Pancreas (tissue), 10 donors: Measurements from ENCODE around the gene ZFP92. TPM values are rescaled to one million over a fixed set of nuclear protein-coding genes. Genes with fewer than 3 reads are reported as not detected.
A peak's percentile ranks its signal among the peaks of the same experiment; 100 is the strongest.

ENCODE experiments used
- ATAC-seq, 4 donors: fragments of 200-7000 bp; cut with Tn5 transposase; one replicate each; pipeline versions ENCODE4 v1.8.0 to v1.9.1; 2020; ENCODE audit warnings: mild to moderate bottlenecking in 4 of 4, moderate library complexity in 4 of 4
- DNase-seq, 6 donors: peaks; one replicate each; pipeline ENCODE4 v3.0.0-alpha.2; 2020
- FAIRE-seq: peaks from 2 replicates; lab custom pipeline; 2012; peaks lifted over from hg19 to GRCh38; lab: Jason Lieb, UNC
- H3K27ac ChIP-seq, 4 donors: fragments of 200-600 bp; sonication (generic); 1 replicate in 3 of 4; 2 replicates in 1 of 4; pipeline versions ENCODE4 v1.5.0 to v1.8.0; 2020
- H3K27me3 ChIP-seq, 4 donors: fragments of 200-600 bp; one replicate each; pipeline ENCODE4 v1.8.0; 2021
- H3K36me3 ChIP-seq, 3 donors: fragments of 200-600 bp; sonication (generic) in 1 of 3; one replicate each; pipeline versions ENCODE4 v1.5.0 to v1.8.0; 2020 to 2021
- H3K4me1 ChIP-seq, 3 donors: fragments of 200-600 bp; one replicate each; pipeline ENCODE4 v1.8.0; 2021
- H3K4me3 ChIP-seq, 4 donors: fragments of 200-600 bp; sonication (generic) in 2 of 4; one replicate each; pipeline versions ENCODE4 v1.5.0 to v1.8.0; 2020 to 2021
- H3K9me3 ChIP-seq, 4 donors: fragments of 200-600 bp; one replicate each; pipeline ENCODE4 v1.8.0; 2021
- CTCF ChIP-seq, 4 donors: fragments of 200-600 bp; sonication (generic) in 3 of 4; IDR thresholded peaks; one replicate each; pipeline versions ENCODE4 v1.5.0 to v1.8.0; 2021; ENCODE audit warnings: antibody characterized with exemption in 4 of 4
- WGBS, 2 donors: extraction: QIAGEN DNeasy Blood & Tissue Kit; methylation state at CpG; one replicate each; pipeline ENCODE4 v1.1.7; 2013; 5-methylcytosine and 5-hydroxymethylcytosine counted together
- intact Hi-C, 3 donors: fragments of 100-400 bp; cut with DNase I; formaldehyde crosslinking; loops; one replicate each; pipeline versions ENCODE4 v1.11.1 to v1.14.2; 2022
- polyA plus RNA-seq, 2 donors: library from polyadenylated mRNA; stranded (reverse); fragments of 200-250 nt; gene quantifications; one replicate each; pipeline ENCODE4 v1.2.3, GENCODE V29; 2013
- total RNA-seq, 6 donors: library from RNA; stranded (reverse); fragmentation: NEBNext Ultra II Directional in 4 of 6; extraction: Animal tissue kit (Norgen Biotek cat#: 25700) in 4 of 6; gene quantifications; one replicate each; pipeline versions ENCODE4 v1.2.1 to v1.2.4, GENCODE V29; 2021 to 2023
- donor health status: healthy with polysubstance abuse.
- donor health status: DM: no; HTN: no; CAD: no; lungs with moderate emphysema.
- donor health status: DM: no; HTN: no; CAD: no.
- donor health status: control.
- donor health status: control.
- donor health status: Bipolar disorder and iron deficiency.
- donor health status: DM: yes; HTN: yes; CAD: no.
- donor health status: DM: no; HTN: no; CAD: no.
- donor health status: DM: no; HTN: no; CAD: no.
- donor health status: DM: yes; HTN: yes; CAD: no.

Gene ZFP92
- total and polyA plus RNA-seq, 8 donors: 0.28 to 1.00 (median 0.41) TPM

GRCh38 chrX:153392642-153393321 lies 18.5 kb upstream of the ZFP92 start:
- H3K9me3 ChIP-seq: no peaks in the 10 kb centered on the region
- no peaks in the 10 kb centered on the region for H3K36me3 ChIP-seq
- H3K4me3 ChIP-seq: no peak overlapping the region
- no peak for FAIRE-seq
- no peak for TF ChIP-seq CTCF (IDR thresholded peaks at IDR 0.05)
- ATAC-seq: no peak
- intact Hi-C loops: no loop called here
- peak in 1 of 6 donors; percentile 36 for DNase-seq
- H3K27me3 ChIP-seq: no peaks in the 10 kb centered on the region
- H3K4me1 ChIP-seq: no peaks in the 10 kb centered on the region
- H3K27ac ChIP-seq: no peak overlapping the region
- WGBS, 2 donors: 83 to 90% methylated on average over 16 of the region's 16 CpGs

- TF ChIP-seq CTCF (IDR thresholded peaks at IDR 0.05): no peak
- Histone ChIP-seq H3K27me3 (peaks cover 0 to 3% (median 0%) of the 10 kb centered on the region in 4 donors), H3K27ac (no peak overlapping the region), H3K4me3 (no peak overlapping the region), H3K9me3 (no peaks in the 10 kb centered on the region), H3K36me3 (no peaks in the 10 kb centered on the region), H3K4me1 (no peaks in the 10 kb centered on the region)
- ATAC-seq: no peak
- DNase-seq: peak in 1 of 6 donors; percentile 12
- intact Hi-C loops: no loop called here
- 73% methylated on average over 13 of the region's 13 CpGs for WGBS, 2 donors
- FAIRE-seq: no peak
Measured at GRCh38 chrX:153394612-153395011, 16.7 kb upstream of the ZFP92 start.

GRCh38 chrX:153395613-153396319 lies 15.5 kb upstream of the ZFP92 start:
- H3K27ac ChIP-seq: no peak overlapping the region
- no peaks in the 10 kb centered on the region for H3K4me1 ChIP-seq
- peak in 1 of 6 donors; percentile 53 for DNase-seq
- no peak for FAIRE-seq
- TF ChIP-seq CTCF (IDR thresholded peaks at IDR 0.05): no peak
- H3K36me3 ChIP-seq: no peaks in the 10 kb centered on the region
- H3K27me3 ChIP-seq: peaks cover 0 to 4% (median 0%) of the 10 kb centered on the region in 4 donors
- WGBS, 2 donors: 85 to 88% methylated on average over 26 of the region's 26 CpGs
- intact Hi-C loops: no loop called here
- H3K9me3 ChIP-seq: no peaks in the 10 kb centered on the region
- no peak overlapping the region for H3K4me3 ChIP-seq
- ATAC-seq: no peak

GRCh38 chrX:153396320-153397195 lies 14.7 kb upstream of the ZFP92 start:
- no peaks in the 10 kb centered on the region for H3K4me1 ChIP-seq
- ATAC-seq (no peak), DNase-seq (peak in 1 of 6 donors; percentile 52), FAIRE-seq (no peak)
- H3K36me3 ChIP-seq: no peaks in the 10 kb centered on the region
- H3K4me3 ChIP-seq: no peak overlapping the region
- TF ChIP-seq CTCF (IDR thresholded peaks at IDR 0.05): no peak
- H3K27me3 ChIP-seq: peaks cover 0 to 4% (median 0%) of the 10 kb centered on the region in 4 donors
- no peaks in the 10 kb centered on the region for H3K9me3 ChIP-seq
- intact Hi-C loops: no loop called here
- no peak overlapping the region for H3K27ac ChIP-seq
- WGBS, 2 donors: 84 to 87% methylated on average over 21 to 25 of the region's 26 CpGs
